ENCODE results near the gene CFAP299. TPM values are rescaled to one million over a fixed set of nuclear protein-coding genes. Genes with fewer than 3 reads are reported as not detected.
"Not testable (repeated sequence)": the region's sequence is repeated elsewhere in the genome, so short reads cannot be mapped to it uniquely, and the experiment has no call there.

Gene CFAP299
- total RNA-seq, 2 donors from 2014 or later: not detected

DNA sequence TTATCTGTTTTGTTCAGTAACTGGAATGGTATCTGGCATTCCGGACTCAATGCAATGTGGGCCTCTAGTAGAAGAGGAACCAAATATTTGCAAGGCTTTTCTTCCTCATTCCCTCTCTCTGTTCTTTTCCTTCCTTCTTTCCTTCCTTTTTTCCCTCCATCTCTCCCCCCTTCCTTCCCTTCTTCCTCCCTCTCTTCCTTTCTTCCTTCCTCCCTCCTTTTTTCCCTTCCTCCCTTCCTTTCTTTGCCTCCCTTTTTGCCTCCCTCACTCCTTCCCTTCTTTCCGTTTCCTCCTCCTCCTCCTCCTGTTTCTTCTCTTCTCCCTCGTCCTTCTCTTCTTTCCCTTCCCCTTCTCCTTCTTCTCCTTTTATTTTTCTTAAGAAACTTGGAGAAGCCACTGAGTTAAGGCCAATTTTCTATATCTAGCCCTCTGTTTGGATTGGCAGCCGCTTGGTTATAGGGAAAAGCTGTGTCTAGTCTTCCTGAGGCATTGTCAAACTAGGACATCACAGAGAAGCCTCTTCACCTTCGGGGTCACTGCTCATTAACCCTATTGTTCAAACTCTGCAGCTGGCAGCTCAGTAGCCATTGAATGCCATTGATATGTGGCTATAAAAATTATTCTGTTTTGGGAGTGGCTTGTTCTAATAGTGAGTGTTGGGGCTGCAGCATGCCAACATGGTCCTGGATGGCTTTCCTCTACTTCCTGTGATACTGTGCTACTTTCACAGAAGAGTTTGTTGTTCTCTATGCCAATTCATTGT, 95.9 kb downstream of the CFAP299 start:
- no peaks in the 10 kb centered on the region for H3K27me3 ChIP-seq (ENCODE audit: control insufficient read depth, insufficient read depth, low read length, poor library complexity, severe bottlenecking)
- no peaks in the 10 kb centered on the region for H3K9me3 ChIP-seq (ENCODE audit: control insufficient read depth, low read length)
- TF ChIP-seq, protein P1, sequence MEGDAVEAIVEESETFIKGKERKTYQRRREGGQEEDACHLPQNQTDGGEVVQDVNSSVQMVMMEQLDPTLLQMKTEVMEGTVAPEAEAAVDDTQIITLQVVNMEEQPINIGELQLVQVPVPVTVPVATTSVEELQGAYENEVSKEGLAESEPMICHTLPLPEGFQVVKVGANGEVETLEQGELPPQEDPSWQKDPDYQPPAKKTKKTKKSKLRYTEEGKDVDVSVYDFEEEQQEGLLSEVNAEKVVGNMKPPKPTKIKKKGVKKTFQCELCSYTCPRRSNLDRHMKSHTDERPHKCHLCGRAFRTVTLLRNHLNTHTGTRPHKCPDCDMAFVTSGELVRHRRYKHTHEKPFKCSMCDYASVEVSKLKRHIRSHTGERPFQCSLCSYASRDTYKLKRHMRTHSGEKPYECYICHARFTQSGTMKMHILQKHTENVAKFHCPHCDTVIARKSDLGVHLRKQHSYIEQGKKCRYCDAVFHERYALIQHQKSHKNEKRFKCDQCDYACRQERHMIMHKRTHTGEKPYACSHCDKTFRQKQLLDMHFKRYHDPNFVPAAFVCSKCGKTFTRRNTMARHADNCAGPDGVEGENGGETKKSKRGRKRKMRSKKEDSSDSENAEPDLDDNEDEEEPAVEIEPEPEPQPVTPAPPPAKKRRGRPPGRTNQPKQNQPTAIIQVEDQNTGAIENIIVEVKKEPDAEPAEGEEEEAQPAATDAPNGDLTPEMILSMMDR (conservative IDR thresholded peaks at IDR 0.05): no peak
- no peaks in the 10 kb centered on the region for H3K9me3 Mint-ChIP-seq
- WGBS, 2 experiments (ENCODE audit: insufficient coverage in 1 of 2, insufficient read length in 1 of 2): 82 to 90% methylated on average over 5 of the region's 5 CpGs
- H3K36me3 ChIP-seq (ENCODE audit: control insufficient read depth, insufficient read depth, low read length): no peaks in the 10 kb centered on the region
- H3K4me1 Mint-ChIP-seq: no peaks in the 10 kb centered on the region
- no peak overlapping the region for H3K4me3 Mint-ChIP-seq
- DNase-seq: no peak
- no peaks in the 10 kb centered on the region for H3K27me3 Mint-ChIP-seq (ENCODE audit: insufficient read depth)
- H3K4me1 ChIP-seq (ENCODE audit: control insufficient read depth, insufficient read depth, low read length): no peaks in the 10 kb centered on the region
- H3K9ac ChIP-seq (ENCODE audit: extremely low read depth, low read length, poor library complexity, severe bottlenecking): no peak overlapping the region
- H3K36me3 Mint-ChIP-seq (ENCODE audit: low read depth): no peaks in the 10 kb centered on the region
- H3K4me3 ChIP-seq (ENCODE audit: low read length): no peak overlapping the region
- H3K27ac Mint-ChIP-seq: no peak overlapping the region
- no peak overlapping the region for H3K27ac ChIP-seq (ENCODE audit: low read depth, low read length)

DNA sequence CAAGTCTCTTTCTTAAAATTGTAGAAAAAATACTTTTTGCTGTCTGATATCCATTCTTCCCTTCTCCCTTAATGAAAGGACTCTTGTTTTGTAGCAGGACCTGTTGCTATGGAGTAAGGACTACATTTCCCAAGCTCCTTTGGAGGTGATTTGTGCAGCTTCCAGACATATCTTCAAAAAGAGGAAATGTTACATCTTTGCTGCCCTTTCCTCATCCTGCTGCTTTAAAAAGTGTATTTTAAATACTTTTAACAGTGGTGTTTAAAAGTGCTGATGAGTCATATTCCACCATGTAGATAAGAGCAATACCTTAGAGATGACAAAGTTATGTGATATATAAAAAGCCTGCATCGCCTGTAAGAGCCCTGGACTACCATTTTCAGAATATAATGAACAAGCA, 98.7 kb downstream of the CFAP299 start:
- Histone ChIP-seq H3K27me3 (ENCODE audit: control insufficient read depth, insufficient read depth, low read length, poor library complexity, severe bottlenecking) (no peaks in the 10 kb centered on the region), H3K4me3 (ENCODE audit: low read length) (no peak overlapping the region), H3K36me3 (ENCODE audit: control insufficient read depth, insufficient read depth, low read length) (no peaks in the 10 kb centered on the region), H3K9me3 (ENCODE audit: control insufficient read depth, low read length) (no peaks in the 10 kb centered on the region), H3K27ac (ENCODE audit: low read depth, low read length) (no peak overlapping the region), H3K4me1 (ENCODE audit: control insufficient read depth, insufficient read depth, low read length) (no peaks in the 10 kb centered on the region), H3K9ac (ENCODE audit: extremely low read depth, low read length, poor library complexity, severe bottlenecking) (no peak overlapping the region)
- H3K9me3 Mint-ChIP-seq: no peaks in the 10 kb centered on the region
- DNase-seq: no peak
- H3K4me3 Mint-ChIP-seq: no peak overlapping the region
- H3K4me1 Mint-ChIP-seq: no peaks in the 10 kb centered on the region
- WGBS, 2 experiments (ENCODE audit: insufficient coverage in 1 of 2, insufficient read length in 1 of 2): 75 to 100% methylated on average over 1 of the region's 1 CpG
- no peaks in the 10 kb centered on the region for H3K27me3 Mint-ChIP-seq (ENCODE audit: insufficient read depth)
- no peak overlapping the region for H3K27ac Mint-ChIP-seq
- H3K36me3 Mint-ChIP-seq (ENCODE audit: low read depth): no peaks in the 10 kb centered on the region
- TF ChIP-seq, protein P1 (conservative IDR thresholded peaks at IDR 0.05): no peak

DNA sequence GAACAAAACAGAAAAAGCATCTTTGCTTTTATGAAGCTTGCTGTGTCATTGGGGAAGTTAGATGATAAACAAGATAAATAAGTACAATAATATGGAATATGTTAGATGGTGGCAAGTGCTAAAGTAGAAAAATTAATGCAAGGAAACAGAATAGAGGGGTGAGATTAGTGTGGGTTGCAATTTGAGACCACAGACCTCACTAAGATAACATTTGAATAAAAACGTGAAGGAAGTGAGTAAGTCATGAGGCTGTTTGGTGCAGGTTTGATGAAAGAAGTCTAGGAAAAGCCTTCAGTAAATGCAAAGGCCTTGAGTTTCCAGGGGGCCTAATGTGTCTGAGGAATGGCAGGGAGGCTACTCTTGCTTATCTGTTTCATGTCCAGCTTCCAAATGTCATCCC, 102.5 kb downstream of the CFAP299 start:
- Histone ChIP-seq H3K36me3 (ENCODE audit: control insufficient read depth, insufficient read depth, low read length) (no peaks in the 10 kb centered on the region), H3K27ac (ENCODE audit: low read depth, low read length) (no peak overlapping the region), H3K4me1 (ENCODE audit: control insufficient read depth, insufficient read depth, low read length) (no peaks in the 10 kb centered on the region), H3K9ac (ENCODE audit: extremely low read depth, low read length, poor library complexity, severe bottlenecking) (no peak overlapping the region), H3K4me3 (ENCODE audit: low read length) (no peak overlapping the region), H3K9me3 (ENCODE audit: control insufficient read depth, low read length) (no peaks in the 10 kb centered on the region), H3K27me3 (ENCODE audit: control insufficient read depth, insufficient read depth, low read length, poor library complexity, severe bottlenecking) (no peaks in the 10 kb centered on the region)
- TF ChIP-seq, protein P1 (conservative IDR thresholded peaks at IDR 0.05): no peak
- Mint-ChIP-seq H3K4me1 (peaks cover 12% of the 10 kb centered on the region), H3K4me3 (no peak overlapping the region), H3K9me3 (peaks cover 9% of the 10 kb centered on the region), H3K36me3 (ENCODE audit: low read depth) (no peaks in the 10 kb centered on the region), H3K27ac (no peak overlapping the region), H3K27me3 (ENCODE audit: insufficient read depth) (no peaks in the 10 kb centered on the region)
- no peak for DNase-seq
- WGBS, 2 experiments (ENCODE audit: insufficient coverage in 1 of 2, insufficient read length in 1 of 2): 58% methylated on average over 1 of the region's 1 CpG; no CpG with 5 or more reads in 1 of the 2 experiments

DNA sequence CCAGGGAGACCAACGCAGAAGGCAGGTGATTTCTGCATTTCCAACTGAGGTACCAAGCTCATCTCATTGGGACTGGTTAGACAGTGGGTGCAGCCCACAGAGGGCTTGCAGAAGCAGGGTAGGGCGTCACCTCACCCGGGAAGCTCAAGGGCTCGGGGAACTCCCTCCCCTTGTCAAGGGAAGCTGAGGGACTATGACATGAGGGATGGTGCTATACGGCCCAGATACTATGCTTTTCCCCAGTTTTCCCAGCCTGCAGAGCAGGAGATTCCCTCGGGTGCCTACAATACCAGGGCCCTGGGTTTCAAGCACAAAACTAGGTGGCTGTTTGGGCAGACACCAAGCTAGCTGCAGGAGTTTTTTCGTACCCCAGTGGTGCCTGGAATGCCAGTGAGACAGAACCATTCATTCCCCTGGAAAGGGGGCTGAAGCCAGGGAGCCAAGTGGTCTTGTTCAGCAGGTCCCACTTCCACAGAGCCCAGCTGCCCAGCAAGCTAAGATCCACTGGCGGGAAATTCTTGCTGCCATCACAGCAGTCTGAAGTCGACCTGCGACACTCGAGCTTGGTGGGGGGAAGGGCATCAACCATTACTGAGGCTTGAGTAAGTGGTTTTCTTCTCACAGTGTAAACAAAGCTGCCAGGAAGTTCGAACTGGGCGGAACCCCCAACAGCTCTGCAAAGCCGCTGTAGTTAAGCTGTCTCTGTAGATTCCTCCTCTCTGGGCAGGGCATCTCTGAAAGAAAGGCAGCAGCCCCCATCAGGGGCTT, 103.9 kb downstream of the CFAP299 start:
- Mint-ChIP-seq H3K27ac (peak overlapping the region; percentile 26), H3K4me1 (peaks cover 12% of the 10 kb centered on the region), H3K9me3 (peaks cover 18% of the 10 kb centered on the region), H3K4me3 (peak overlapping the region; percentile 18)
- H3K36me3 ChIP-seq (ENCODE audit: control insufficient read depth, insufficient read depth, low read length); H3K9me3 ChIP-seq (ENCODE audit: control insufficient read depth, low read length); H3K9ac ChIP-seq (ENCODE audit: extremely low read depth, low read length, poor library complexity, severe bottlenecking); H3K4me1 ChIP-seq (ENCODE audit: control insufficient read depth, insufficient read depth, low read length); H3K27ac ChIP-seq (ENCODE audit: low read depth, low read length); H3K36me3 Mint-ChIP-seq (ENCODE audit: low read depth); H3K4me3 ChIP-seq (ENCODE audit: low read length); H3K27me3 Mint-ChIP-seq (ENCODE audit: insufficient read depth); H3K27me3 ChIP-seq (ENCODE audit: control insufficient read depth, insufficient read depth, low read length, poor library complexity, severe bottlenecking): not testable (repeated sequence)
- DNase-seq: peak; percentile 80
- WGBS, 2 experiments (ENCODE audit: insufficient coverage in 1 of 2, insufficient read length in 1 of 2): 55 to 65% methylated on average over 6 to 14 of the region's 14 CpGs

Data from endodermal cell (in vitro differentiated cells).